ENCODE results near the gene CYP3A4.
"Not testable (repeated sequence)": the region's sequence is repeated elsewhere in the genome, so short reads cannot be mapped to it uniquely, and the experiment has no call there.

CYP3A4 gene

DNA sequence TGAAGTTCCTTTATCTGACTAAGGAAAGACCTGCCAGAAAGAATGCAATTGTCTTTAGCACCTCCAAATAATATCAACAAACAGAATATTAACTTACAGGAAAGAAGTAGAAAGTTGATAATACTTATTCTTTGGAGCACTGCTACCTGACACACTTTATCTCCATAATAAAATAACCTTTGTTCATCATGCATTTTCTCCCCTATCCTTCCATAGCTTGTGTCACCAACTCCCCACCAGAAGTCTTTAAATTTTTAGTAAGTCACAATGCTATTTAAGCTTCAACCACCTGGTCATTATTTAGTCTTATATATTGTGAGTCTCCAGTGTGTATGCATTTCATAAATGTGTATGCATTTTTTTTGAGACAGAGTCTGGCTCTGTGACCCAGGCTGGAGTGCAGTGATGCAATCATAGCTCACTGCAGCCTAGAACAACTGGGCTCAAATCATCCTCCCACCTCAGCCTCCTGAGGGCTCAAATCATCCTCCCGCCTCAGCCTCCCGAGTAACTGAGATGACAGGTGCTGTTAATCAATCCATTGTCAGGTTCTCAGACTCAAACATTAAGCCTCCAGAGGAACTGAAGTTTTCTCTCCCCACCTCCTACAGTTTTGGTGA, 36.5 kb upstream of the CYP3A4 start:
- Histone ChIP-seq H3K9me3 (ENCODE audit: control insufficient read depth, insufficient read depth, low read length) (no peaks in the 10 kb centered on the region), H3K4me3 (ENCODE audit: low read depth, low read length) (no peak overlapping the region), H3K9ac (ENCODE audit: low read depth, low read length) (no peak overlapping the region), H3K27ac (ENCODE audit: low read depth, low read length) (no peak overlapping the region), H3K27me3 (ENCODE audit: control insufficient read depth, insufficient read depth, low read length) (no peaks in the 10 kb centered on the region), H3K36me3 (ENCODE audit: control insufficient read depth, insufficient read depth, low read length) (no peaks in the 10 kb centered on the region), H3K4me1 (ENCODE audit: control insufficient read depth, insufficient read depth, low read length) (no peaks in the 10 kb centered on the region)

DNA sequence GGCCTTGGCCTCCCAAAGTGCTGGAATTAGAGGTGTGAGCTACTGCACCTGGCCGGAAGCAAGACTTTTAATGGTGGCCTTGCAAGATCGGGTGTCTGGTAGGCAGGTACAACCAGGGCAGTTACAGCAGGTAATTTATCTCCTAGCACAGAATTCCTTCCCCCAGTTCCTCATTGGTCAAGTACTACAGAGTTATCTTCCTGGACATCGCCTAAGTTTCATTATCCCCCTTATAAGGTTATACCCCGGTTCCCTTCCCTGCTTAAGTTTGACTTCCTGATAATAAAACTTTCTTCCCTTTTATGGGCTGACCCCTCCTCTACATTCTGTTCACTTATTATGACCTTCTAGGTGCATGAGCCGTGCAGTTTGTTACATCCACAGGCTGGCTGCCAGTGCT, 24.8 kb upstream of the CYP3A4 start:
- Histone ChIP-seq H3K9ac (ENCODE audit: low read depth, low read length) (no peak overlapping the region), H3K36me3 (ENCODE audit: control insufficient read depth, insufficient read depth, low read length) (no peaks in the 10 kb centered on the region)

DNA sequence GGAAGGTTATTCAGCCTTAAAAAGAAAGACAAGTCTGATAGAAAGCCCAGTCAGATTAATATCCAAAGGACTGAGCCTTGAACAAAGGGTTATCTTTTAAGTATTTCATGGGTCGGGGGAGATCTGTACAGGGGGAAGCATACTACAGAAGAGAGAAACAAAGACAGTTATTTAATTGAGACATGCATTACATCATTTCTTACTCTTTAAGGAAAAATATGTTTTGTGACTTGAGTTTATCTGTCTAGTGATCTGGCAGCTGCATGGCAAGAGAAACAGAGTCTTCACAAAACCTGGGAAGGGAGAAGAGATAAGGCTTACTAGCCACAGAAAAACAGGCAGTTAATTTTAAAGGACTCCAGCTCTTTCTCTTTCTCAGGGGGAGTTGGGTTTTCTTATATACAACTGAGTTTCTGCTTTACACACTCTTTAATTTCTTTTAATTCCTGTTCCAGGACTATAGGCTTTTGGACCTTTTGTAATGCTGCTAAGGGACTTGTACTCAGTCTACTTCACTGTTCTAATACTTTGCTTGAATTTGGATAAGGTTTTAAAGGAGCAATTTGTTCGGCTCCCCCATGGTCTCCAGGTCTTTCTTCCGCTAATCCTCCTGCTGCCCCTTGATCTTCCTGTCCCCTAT, 23.0 kb upstream of the CYP3A4 start:
- Histone ChIP-seq H3K27me3 (ENCODE audit: control insufficient read depth, insufficient read depth, low read length) (no peaks in the 10 kb centered on the region), H3K36me3 (ENCODE audit: control insufficient read depth, insufficient read depth, low read length) (no peaks in the 10 kb centered on the region), H3K4me3 (ENCODE audit: low read depth, low read length) (no peak overlapping the region), H3K4me1 (ENCODE audit: control insufficient read depth, insufficient read depth, low read length) (no peaks in the 10 kb centered on the region), H3K27ac (ENCODE audit: low read depth, low read length) (no peak overlapping the region), H3K9ac (ENCODE audit: low read depth, low read length) (no peak overlapping the region), H3K9me3 (ENCODE audit: control insufficient read depth, insufficient read depth, low read length) (peaks cover 18% of the 10 kb centered on the region; the same call in 1 of the 2 replicates)

More for the DNA sequence above, 24.8 kb upstream of the CYP3A4 start:
- no peaks in the 10 kb centered on the region for H3K27me3 ChIP-seq (ENCODE audit: control insufficient read depth, insufficient read depth, low read length)
- peaks cover 12% of the 10 kb centered on the region; the same call in 1 of the 2 replicates for H3K9me3 ChIP-seq (ENCODE audit: control insufficient read depth, insufficient read depth, low read length)
- no peak overlapping the region for H3K4me3 ChIP-seq (ENCODE audit: low read depth, low read length)
- no peak overlapping the region for H3K27ac ChIP-seq (ENCODE audit: low read depth, low read length)
- no peaks in the 10 kb centered on the region for H3K4me1 ChIP-seq (ENCODE audit: control insufficient read depth, insufficient read depth, low read length)

DNA sequence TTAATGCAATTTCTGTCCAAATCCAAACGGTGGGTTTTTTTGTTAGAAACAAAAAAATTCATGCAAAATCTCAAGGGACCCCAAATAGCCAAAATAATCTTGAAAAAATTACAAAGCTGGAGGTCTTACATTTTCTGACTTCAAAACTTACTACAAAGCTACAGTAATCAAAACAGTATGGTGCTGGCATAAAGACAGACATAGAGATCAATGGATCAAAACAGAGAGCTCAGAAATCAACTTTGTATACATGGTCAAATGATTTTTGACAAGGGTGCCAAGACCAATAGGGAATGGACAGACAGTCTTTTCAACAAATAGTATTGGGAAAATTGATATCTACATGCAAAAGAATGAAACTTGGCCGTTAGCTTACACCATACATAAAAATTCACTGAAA, 21.7 kb upstream of the CYP3A4 start:
- Histone ChIP-seq H3K9ac (ENCODE audit: low read depth, low read length) (no peak overlapping the region), H3K9me3 (ENCODE audit: control insufficient read depth, insufficient read depth, low read length) (peaks cover 18% of the 10 kb centered on the region; the same call in 1 of the 2 replicates), H3K4me1 (ENCODE audit: control insufficient read depth, insufficient read depth, low read length) (no peaks in the 10 kb centered on the region), H3K4me3 (ENCODE audit: low read depth, low read length) (no peak overlapping the region), H3K27me3 (ENCODE audit: control insufficient read depth, insufficient read depth, low read length) (no peaks in the 10 kb centered on the region), H3K27ac (ENCODE audit: low read depth, low read length) (no peak overlapping the region), H3K36me3 (ENCODE audit: control insufficient read depth, insufficient read depth, low read length) (no peaks in the 10 kb centered on the region)

DNA sequence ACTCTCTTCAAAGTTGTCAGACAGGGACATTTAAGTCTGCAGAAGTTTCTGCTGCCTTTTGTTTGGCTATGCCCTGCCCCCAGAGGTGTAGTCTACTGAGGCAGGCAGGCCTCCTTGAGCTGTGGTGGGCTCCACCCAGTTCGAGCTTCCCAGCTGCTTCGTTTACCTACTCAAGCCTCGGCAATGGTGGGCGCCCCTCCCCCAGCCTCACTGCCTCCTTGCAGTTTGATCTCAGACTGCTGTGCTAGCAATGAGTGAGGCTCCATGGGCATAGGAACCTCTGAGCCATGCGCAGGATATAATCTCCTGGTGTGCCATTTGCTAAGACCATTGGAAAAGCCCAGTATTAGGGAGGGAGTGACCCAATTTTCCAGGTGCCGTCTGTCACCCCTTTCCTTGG, 19.1 kb upstream of the CYP3A4 start:
- H3K27ac ChIP-seq (ENCODE audit: low read depth, low read length): not testable (repeated sequence)

DNA sequence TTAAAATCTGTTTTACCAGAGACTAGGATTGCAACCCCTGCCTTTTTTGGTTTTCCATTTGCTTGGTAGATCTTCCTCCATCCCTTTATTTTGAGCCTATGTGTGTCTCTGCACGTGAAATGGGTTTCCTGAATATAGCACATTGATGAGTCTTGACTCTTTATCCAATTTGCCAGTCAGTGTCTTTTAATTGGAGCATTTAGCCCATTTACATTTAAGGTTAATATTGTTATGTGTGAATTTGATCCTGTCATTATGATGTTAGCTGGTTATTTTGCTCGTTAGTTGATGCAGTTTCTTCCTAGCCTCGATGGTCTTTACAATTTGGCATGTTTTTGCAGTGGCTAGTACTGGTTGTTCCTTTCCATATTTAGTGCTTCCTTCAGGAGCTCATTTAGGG, 17.4 kb upstream of the CYP3A4 start:
- H3K9me3 ChIP-seq (ENCODE audit: control insufficient read depth, insufficient read depth, low read length): peaks cover 18% of the 10 kb centered on the region; the same call in 1 of the 2 replicates
- H3K4me3 ChIP-seq (ENCODE audit: low read depth, low read length); H3K27ac ChIP-seq (ENCODE audit: low read depth, low read length); H3K9ac ChIP-seq (ENCODE audit: low read depth, low read length); H3K4me1 ChIP-seq (ENCODE audit: control insufficient read depth, insufficient read depth, low read length); H3K36me3 ChIP-seq (ENCODE audit: control insufficient read depth, insufficient read depth, low read length); H3K27me3 ChIP-seq (ENCODE audit: control insufficient read depth, insufficient read depth, low read length): not testable (repeated sequence)

More for the DNA sequence above, 19.1 kb upstream of the CYP3A4 start:
- H3K27me3 ChIP-seq (ENCODE audit: control insufficient read depth, insufficient read depth, low read length); H3K9ac ChIP-seq (ENCODE audit: low read depth, low read length); H3K4me3 ChIP-seq (ENCODE audit: low read depth, low read length); H3K4me1 ChIP-seq (ENCODE audit: control insufficient read depth, insufficient read depth, low read length); H3K36me3 ChIP-seq (ENCODE audit: control insufficient read depth, insufficient read depth, low read length): not testable (repeated sequence)
- peaks cover 18% of the 10 kb centered on the region; the same call in 1 of the 2 replicates for H3K9me3 ChIP-seq (ENCODE audit: control insufficient read depth, insufficient read depth, low read length)

DNA sequence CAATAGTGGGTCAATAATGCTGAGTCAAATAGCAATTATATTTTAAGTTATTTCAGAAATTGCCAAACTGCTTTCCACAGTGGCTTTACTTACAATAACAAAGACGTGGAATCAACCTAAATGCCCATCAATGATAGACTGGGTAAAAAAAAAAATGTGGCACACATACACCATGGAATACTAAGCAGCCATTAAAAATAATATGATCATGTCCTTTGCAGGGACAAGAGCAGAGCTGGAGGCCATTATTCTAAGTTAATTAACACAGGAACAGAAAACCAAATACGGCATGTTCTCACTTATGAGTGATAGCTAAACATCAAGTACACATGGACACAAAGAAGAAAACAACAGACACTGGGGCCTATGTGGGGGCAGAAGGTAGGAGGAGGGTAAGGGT, 15.0 kb upstream of the CYP3A4 start:
- peaks cover 8% of the 10 kb centered on the region; the same call in 1 of the 2 replicates for H3K9me3 ChIP-seq (ENCODE audit: control insufficient read depth, insufficient read depth, low read length)
- H3K9ac ChIP-seq (ENCODE audit: low read depth, low read length): no peak overlapping the region
- no peak overlapping the region for H3K27ac ChIP-seq (ENCODE audit: low read depth, low read length)
- H3K36me3 ChIP-seq (ENCODE audit: control insufficient read depth, insufficient read depth, low read length): no peaks in the 10 kb centered on the region
- no peak overlapping the region for H3K4me3 ChIP-seq (ENCODE audit: low read depth, low read length)
- H3K4me1 ChIP-seq (ENCODE audit: control insufficient read depth, insufficient read depth, low read length): no peaks in the 10 kb centered on the region
- no peaks in the 10 kb centered on the region for H3K27me3 ChIP-seq (ENCODE audit: control insufficient read depth, insufficient read depth, low read length)

DNA sequence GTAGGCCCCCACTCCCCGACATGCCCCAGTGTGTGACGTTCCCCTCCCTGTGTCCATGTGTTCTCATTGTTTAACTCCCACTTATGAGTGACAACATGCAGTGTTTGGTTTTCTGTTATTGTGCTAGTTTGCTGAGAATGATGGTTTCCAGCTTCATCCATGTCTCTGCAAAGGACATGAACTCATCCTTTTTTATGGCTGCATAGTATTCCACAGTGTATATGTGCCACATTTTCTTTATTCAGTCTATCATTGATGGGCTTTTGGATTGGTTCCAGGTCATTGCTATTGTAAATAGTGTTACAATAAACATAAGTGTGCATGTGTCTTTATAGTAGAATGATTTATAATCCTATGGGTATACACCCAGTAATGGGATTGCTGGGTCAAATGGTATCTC, 11.9 kb upstream of the CYP3A4 start:
- H3K36me3 ChIP-seq (ENCODE audit: control insufficient read depth, insufficient read depth, low read length); H3K27ac ChIP-seq (ENCODE audit: low read depth, low read length); H3K9ac ChIP-seq (ENCODE audit: low read depth, low read length); H3K4me3 ChIP-seq (ENCODE audit: low read depth, low read length); H3K9me3 ChIP-seq (ENCODE audit: control insufficient read depth, insufficient read depth, low read length); H3K4me1 ChIP-seq (ENCODE audit: control insufficient read depth, insufficient read depth, low read length); H3K27me3 ChIP-seq (ENCODE audit: control insufficient read depth, insufficient read depth, low read length): not testable (repeated sequence)

DNA sequence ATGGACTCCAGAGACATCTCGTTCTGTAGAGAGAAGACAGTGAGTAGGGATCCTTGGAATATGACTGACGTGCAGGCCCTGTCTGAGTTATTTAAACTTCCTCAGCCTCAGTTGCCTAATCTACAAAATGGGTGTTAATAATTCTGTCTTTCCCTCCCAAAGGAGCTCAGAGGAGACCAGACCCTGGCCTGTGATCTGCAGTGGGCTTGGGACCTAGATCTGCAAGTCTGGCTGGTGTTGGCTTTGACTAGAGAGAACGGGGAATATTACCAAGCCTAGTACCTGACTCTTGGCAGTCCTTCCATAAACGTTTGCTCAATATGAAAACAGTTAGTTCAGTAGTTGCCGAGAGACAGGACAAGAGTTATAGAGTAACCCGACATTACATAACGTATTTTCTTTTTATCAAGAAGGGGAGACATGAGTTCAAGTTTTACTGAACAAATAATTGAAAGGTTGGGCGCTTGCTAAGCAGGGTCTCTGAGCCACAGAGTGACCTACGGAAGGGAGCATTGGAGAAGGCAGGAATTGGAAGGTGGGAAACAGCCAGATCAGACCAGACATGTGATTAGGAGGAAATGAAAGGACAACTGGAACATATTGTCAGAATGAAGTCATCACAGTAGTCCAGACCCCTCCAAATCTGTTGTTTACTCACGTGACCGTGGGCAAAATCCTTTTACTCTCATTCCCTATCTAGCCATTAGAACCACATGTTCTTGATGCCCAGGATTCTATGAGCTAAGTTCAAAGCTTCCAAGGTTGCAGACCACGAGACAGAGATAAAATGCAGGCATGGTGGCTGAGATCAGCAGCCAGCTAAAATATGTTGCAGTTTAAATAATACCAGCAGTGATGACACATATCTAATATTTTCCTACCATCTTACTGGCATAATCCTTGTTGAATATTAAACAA, 10.9 kb upstream of the CYP3A4 start:
- Histone ChIP-seq H3K9me3 (ENCODE audit: control insufficient read depth, insufficient read depth, low read length) (no peaks in the 10 kb centered on the region), H3K27ac (ENCODE audit: low read depth, low read length) (no peak overlapping the region), H3K36me3 (ENCODE audit: control insufficient read depth, insufficient read depth, low read length) (no peaks in the 10 kb centered on the region), H3K9ac (ENCODE audit: low read depth, low read length) (no peak overlapping the region), H3K27me3 (ENCODE audit: control insufficient read depth, insufficient read depth, low read length) (no peaks in the 10 kb centered on the region), H3K4me1 (ENCODE audit: control insufficient read depth, insufficient read depth, low read length) (no peaks in the 10 kb centered on the region), H3K4me3 (ENCODE audit: low read depth, low read length) (no peak overlapping the region)

DNA sequence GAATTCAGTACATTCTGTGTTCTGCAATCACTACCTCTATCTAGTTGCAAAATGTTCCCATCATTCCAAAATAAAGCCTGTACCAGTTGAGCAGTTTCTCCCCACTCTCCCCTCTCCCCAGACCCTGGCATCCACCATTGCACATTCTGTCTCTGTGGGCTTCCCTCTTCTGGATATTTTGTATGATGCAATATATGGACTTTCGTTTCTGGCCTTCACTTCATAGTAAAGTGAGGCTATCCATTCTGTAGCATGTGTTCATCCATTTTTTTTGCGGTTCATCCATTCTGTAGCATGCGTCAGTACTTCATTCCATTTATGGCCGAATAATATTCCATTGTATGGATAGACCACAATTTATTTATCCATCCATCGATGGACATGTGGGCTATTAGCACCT, 9.5 kb upstream of the CYP3A4 start:
- Histone ChIP-seq H3K27me3 (ENCODE audit: control insufficient read depth, insufficient read depth, low read length) (no peaks in the 10 kb centered on the region), H3K27ac (ENCODE audit: low read depth, low read length) (no peak overlapping the region)

DNA sequence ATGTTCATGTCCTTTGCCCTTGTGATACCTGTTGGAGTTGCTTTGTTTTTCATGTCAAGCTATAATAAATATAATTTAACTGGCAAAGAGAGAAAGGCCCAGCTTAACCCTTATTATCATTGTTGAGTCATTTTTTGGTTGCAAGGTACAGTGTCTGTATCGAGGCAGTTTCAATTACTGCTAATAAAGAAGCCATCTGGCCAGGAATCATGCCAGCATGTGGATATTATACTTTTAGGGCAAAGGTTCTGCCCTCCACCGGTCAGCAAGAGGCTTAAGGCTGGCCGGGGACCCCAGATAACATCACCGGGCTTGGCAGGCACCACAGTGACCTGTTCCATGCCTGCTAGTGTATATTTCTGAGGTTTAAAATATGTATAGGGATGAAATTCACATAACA, 9.0 kb upstream of the CYP3A4 start:
- no peak overlapping the region for H3K27ac ChIP-seq (ENCODE audit: low read depth, low read length)
- H3K36me3 ChIP-seq (ENCODE audit: control insufficient read depth, insufficient read depth, low read length): no peaks in the 10 kb centered on the region
- H3K9ac ChIP-seq (ENCODE audit: low read depth, low read length): no peak overlapping the region
- H3K4me3 ChIP-seq (ENCODE audit: low read depth, low read length): no peak overlapping the region
- no peaks in the 10 kb centered on the region for H3K27me3 ChIP-seq (ENCODE audit: control insufficient read depth, insufficient read depth, low read length)
- no peaks in the 10 kb centered on the region for H3K4me1 ChIP-seq (ENCODE audit: control insufficient read depth, insufficient read depth, low read length)
- H3K9me3 ChIP-seq (ENCODE audit: control insufficient read depth, insufficient read depth, low read length): no peaks in the 10 kb centered on the region

More for the DNA sequence above, 9.5 kb upstream of the CYP3A4 start:
- no peaks in the 10 kb centered on the region for H3K36me3 ChIP-seq (ENCODE audit: control insufficient read depth, insufficient read depth, low read length)
- no peaks in the 10 kb centered on the region for H3K9me3 ChIP-seq (ENCODE audit: control insufficient read depth, insufficient read depth, low read length)
- no peak overlapping the region for H3K4me3 ChIP-seq (ENCODE audit: low read depth, low read length)
- no peaks in the 10 kb centered on the region for H3K4me1 ChIP-seq (ENCODE audit: control insufficient read depth, insufficient read depth, low read length)
- H3K9ac ChIP-seq (ENCODE audit: low read depth, low read length): no peak overlapping the region
